Endodermal cell (in vitro differentiated cells): ENCODE data around the gene DCBLD2. TPM values are rescaled to one million over a fixed set of nuclear protein-coding genes. Genes with fewer than 3 reads are reported as not detected.

Experiments used
- DNase-seq: peaks from one replicate; pipeline ENCODE4 v3.0.0-alpha.2; 2017
- H3K27ac ChIP-seq: 2 replicates; pipeline ENCODE4 v1.5.1; 2013; ENCODE audit warnings: mild to moderate bottlenecking, low read depth, low read length, moderate library complexity
- H3K27me3 ChIP-seq: 2 replicates; pipeline ENCODE4 v1.6.1; 2013; ENCODE audit warnings: mild to moderate bottlenecking, low read length, moderate library complexity; ENCODE audit not compliant: insufficient read depth, control insufficient read depth, poor library complexity, severe bottlenecking
- H3K36me3 ChIP-seq: 2 replicates; pipeline ENCODE4 v1.7.0; 2013; ENCODE audit warnings: mild to moderate bottlenecking, low read length, moderate library complexity; ENCODE audit not compliant: control insufficient read depth, insufficient read depth
- H3K4me1 ChIP-seq: one replicate; pipeline ENCODE4 v1.7.0; 2013; ENCODE audit warnings: low read length; ENCODE audit not compliant: control insufficient read depth, insufficient read depth
- H3K4me3 ChIP-seq: 2 replicates; pipeline ENCODE4 v1.5.1; 2013; ENCODE audit warnings: mild to moderate bottlenecking, low read length, moderate library complexity
- H3K9ac ChIP-seq: 2 replicates; pipeline ENCODE4 v1.6.1; 2013; ENCODE audit warnings: mild to moderate bottlenecking, low read length, moderate library complexity; ENCODE audit not compliant: poor library complexity, severe bottlenecking; ENCODE audit errors: extremely low read depth
- H3K9me3 ChIP-seq: 2 replicates; pipeline ENCODE4 v1.6.1; 2013; ENCODE audit warnings: mild to moderate bottlenecking, low read length, moderate library complexity; ENCODE audit not compliant: control insufficient read depth
- H3K27ac Mint-ChIP-seq: 2 replicates; pipeline ENCODE4 v1.8.0; 2020; ENCODE audit warnings: mixed read lengths
- H3K27me3 Mint-ChIP-seq: 2 replicates; pipeline ENCODE4 v1.8.0; 2021; ENCODE audit warnings: mild to moderate bottlenecking, mixed read lengths; ENCODE audit not compliant: insufficient read depth
- H3K36me3 Mint-ChIP-seq: 2 replicates; pipeline ENCODE4 v1.8.0; 2020; ENCODE audit warnings: low read depth, mixed read lengths
- H3K4me1 Mint-ChIP-seq: 2 replicates; pipeline ENCODE4 v1.8.0; 2020; ENCODE audit warnings: mixed read lengths
- H3K4me3 Mint-ChIP-seq: 2 replicates; pipeline ENCODE4 v1.8.0; 2020; ENCODE audit warnings: mild to moderate bottlenecking, moderate library complexity, mixed read lengths
- H3K9me3 Mint-ChIP-seq: 2 replicates; pipeline ENCODE4 v1.8.0; 2020; ENCODE audit warnings: mild to moderate bottlenecking, mixed read lengths
- CTCF ChIP-seq: fragments of 200-600 bp; sonication (generic); conservative IDR thresholded peaks from 2 replicates; pipeline ENCODE4 v1.5.0; 2021; ENCODE audit warnings: antibody characterized with exemption, mild to moderate bottlenecking
- WGBS, 2 experiments: methylation state at CpG; one replicate each; pipeline versions ENCODE4 v1.1.5 to v1.1.7; 2013; ENCODE audit warnings: missing lambda C conversion rate in 2 of 2, mixed read lengths in 1 of 2; ENCODE audit not compliant: insufficient coverage in 1 of 2, insufficient read length in 1 of 2; 5-methylcytosine and 5-hydroxymethylcytosine counted together
- total RNA-seq, 2 donors: library from RNA; stranded (reverse); fragmentation: NEBNext Ultra II Directional in 1 of 2; extraction: Animal tissue kit (Norgen Biotek cat#: 25700) in 1 of 2; gene quantifications; 2 replicates in 1 of 2; 3 replicates in 1 of 2; pipeline ENCODE4 v1.2.1, GENCODE V29; 2021

DCBLD2 gene
- total RNA-seq, 2 donors from 2014 or later = 70.7 to 80.9 TPM

DNA sequence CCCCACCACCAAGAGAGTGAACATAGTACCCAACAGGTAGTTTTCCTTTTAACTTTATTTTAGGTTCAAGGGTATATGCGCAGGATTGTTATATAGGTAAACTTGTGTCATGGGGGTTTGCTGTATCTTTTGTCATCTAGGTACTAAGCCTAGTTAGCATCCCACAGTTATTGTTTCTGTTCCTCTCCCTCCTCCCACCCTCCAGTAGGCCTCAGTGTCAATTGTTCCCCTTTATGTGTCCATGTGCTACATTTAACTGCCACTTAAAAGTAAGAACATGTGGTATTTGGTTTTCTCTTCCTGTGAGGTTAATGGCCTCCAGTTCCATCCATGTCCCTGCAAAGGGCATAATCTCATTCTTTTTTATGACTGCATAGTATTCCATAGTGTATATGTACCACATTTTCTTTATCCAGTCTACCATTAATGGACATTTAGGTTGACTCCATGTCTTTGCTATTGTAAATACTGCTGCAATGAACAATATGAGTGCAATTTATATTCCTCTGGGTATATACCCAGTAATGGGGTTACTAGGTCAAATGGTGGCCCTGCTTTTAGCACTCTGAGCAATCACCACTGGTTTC, 72.2 kb downstream of the DCBLD2 start:
- no peaks in the 10 kb centered on the region for H3K27me3 Mint-ChIP-seq
- no CpG with 5 or more reads among the region's 1 CpG for WGBS, 2 experiments
- H3K9ac ChIP-seq = no peak overlapping the region
- H3K9me3 ChIP-seq = peaks cover 47% of the 10 kb centered on the region
- no peak overlapping the region for H3K27ac Mint-ChIP-seq
- H3K4me1 Mint-ChIP-seq = peaks cover 9% of the 10 kb centered on the region
- DNase-seq = no peak
- no peak overlapping the region for H3K4me3 ChIP-seq
- no peak for TF ChIP-seq CTCF
- H3K4me3 Mint-ChIP-seq = no peak overlapping the region
- H3K4me1 ChIP-seq = no peaks in the 10 kb centered on the region
- H3K9me3 Mint-ChIP-seq = peaks cover 44% of the 10 kb centered on the region
- H3K27ac ChIP-seq = no peak overlapping the region
- H3K36me3 Mint-ChIP-seq = peaks cover 36% of the 10 kb centered on the region
- no peaks in the 10 kb centered on the region for H3K27me3 ChIP-seq
- H3K36me3 ChIP-seq = peaks cover 18% of the 10 kb centered on the region

DNA sequence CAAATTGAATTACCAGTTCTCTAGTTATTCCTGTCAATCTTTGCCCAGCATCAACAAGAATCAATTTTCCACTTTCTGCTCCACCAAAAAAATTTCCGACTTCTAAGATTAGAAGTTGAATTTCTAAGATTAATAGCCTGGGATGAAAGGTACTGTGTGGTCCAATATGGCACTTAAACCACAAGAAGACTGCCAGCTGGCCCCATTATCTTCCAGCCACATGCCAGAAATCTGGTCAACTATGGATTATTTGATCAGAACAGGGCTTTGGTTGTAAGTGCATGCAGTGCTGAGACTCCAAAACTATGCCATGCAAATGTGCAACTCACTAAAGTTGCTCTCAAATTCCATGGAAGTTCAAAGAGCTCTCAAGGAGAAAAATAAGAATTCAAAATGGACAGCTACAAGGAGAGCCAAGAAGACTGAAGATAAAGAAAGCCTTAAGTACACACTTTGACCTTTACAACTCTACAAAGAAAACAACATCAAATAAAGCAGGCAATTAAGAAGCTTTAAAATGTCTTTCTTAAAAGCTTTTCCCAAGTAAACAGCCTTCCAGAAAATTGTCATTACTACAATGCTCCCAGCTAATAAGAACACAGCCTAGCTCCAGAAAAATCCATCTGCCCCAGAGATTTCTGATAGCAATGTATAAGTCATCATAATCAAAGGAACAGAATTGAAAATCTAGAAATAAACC, 74.1 kb downstream of the DCBLD2 start:
- Mint-ChIP-seq H3K4me1 (peaks cover 9% of the 10 kb centered on the region), H3K9me3 (peaks cover 30% of the 10 kb centered on the region), H3K4me3 (no peak overlapping the region), H3K27me3 (no peaks in the 10 kb centered on the region), H3K36me3 (peaks cover 31% of the 10 kb centered on the region), H3K27ac (no peak overlapping the region)
- Histone ChIP-seq H3K27ac (no peak overlapping the region), H3K36me3 (peaks cover 9% of the 10 kb centered on the region), H3K9ac (no peak overlapping the region), H3K4me1 (no peaks in the 10 kb centered on the region), H3K9me3 (peaks cover 31% of the 10 kb centered on the region), H3K27me3 (no peaks in the 10 kb centered on the region), H3K4me3 (no peak overlapping the region)
- no peak for DNase-seq
- TF ChIP-seq CTCF = no peak
- WGBS, 2 experiments = 100% methylated on average over 1 of the region's 1 CpG; no CpG with 5 or more reads in 1 of the 2 experiments

DNA sequence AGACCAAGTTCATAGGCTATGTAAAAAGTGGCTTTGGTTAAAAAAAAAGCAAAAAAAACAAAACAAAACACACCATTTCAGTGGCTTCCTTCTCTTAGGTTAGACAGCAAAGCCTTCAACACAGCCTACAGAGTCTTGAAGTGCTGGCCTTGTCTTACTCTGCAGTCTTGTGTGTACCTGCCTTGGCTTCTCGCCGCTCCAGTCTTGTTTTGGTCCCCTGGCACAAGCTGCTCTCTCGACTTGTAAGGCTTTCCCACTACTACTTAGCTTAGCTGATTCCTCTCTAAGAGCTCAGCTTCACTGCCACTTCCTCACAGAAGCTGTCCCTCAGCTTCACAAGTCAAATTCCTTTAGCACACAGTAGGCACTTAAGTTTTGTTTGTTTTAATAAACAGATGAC, 75.4 kb downstream of the DCBLD2 start:
- Mint-ChIP-seq H3K9me3 (peaks cover 18% of the 10 kb centered on the region), H3K4me3 (no peak overlapping the region), H3K27ac (peak overlapping the region; percentile 66), H3K4me1 (peaks cover 9% of the 10 kb centered on the region), H3K27me3 (no peaks in the 10 kb centered on the region), H3K36me3 (peaks cover 26% of the 10 kb centered on the region)
- TF ChIP-seq CTCF = no peak
- 82 to 93% methylated on average over 3 of the region's 3 CpGs for WGBS, 2 experiments
- Histone ChIP-seq H3K4me3 (no peak overlapping the region), H3K9ac (no peak overlapping the region), H3K36me3 (peaks cover 11% of the 10 kb centered on the region), H3K9me3 (peaks cover 19% of the 10 kb centered on the region), H3K27me3 (no peaks in the 10 kb centered on the region), H3K4me1 (no peaks in the 10 kb centered on the region), H3K27ac (no peak overlapping the region)
- DNase-seq = no peak
